NCI-H2227 (cell line): ENCODE results near the gene USP22.

Source experiments
- DNase-seq: peaks from one replicate; lab custom pipeline; 2025; ENCODE audit not compliant: unreplicated experiment; lab: John Stamatoyannopoulos, UW

The USP22 gene

DNA sequence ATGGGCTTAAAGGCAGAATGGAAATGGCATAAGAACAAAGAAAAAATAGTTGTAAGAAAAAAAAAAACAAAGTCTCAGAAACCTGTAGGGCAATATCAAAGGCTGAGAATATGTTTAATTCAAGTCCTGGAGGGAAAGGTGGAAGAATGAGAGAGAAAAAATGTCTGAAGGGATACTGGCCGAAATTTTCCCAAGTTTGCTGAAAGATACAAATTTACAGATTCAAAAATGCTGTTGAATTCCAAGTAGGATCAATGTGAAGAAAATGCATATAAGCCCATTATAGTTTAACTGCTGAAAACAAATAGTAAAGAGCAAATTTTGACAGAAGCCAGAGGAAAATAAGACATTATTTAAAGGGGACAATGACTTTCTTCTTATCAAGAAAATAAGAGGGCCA is 6.6 kb upstream of the USP22 start:
- DNase-seq = no peak

DNA sequence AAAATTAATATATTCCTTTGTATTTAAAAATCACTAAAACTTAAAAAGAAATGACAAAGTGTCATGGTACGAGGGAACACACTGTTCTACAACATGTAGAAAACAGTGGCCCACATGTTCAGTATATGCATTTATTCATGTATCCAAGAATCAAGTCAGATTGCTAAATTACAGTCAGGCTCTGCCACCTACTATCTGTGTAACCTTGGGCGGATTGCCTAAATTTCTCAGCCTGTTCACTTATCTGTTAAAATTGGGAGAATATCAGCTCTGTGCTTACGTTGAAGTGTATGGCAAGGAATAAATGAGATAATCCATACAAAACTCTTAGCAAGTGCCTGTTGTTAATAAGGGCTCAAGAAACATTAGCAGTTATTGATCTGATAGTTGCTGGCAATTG is 3.4 kb upstream of the USP22 start:
- DNase-seq = no peak

DNA sequence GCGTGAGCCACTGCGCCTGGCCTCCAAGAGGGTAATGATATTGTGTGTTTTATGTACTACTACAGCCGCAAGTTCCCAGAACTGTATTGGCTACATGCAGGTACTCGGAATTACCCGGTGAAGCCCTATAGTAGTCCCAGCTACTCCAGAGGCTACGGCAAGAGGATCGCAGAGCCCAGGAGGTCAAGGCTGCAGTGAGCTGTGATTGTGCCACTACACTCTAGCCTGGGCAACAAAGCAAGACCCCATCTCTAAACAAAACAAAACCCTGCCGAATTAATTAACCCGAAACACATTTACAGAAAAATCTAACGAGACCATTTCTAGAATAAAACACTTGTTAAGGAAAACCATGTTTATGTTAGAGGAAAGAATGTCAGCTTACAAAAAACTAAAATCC is 2.2 kb upstream of the USP22 start:
- no peak for DNase-seq

DNA sequence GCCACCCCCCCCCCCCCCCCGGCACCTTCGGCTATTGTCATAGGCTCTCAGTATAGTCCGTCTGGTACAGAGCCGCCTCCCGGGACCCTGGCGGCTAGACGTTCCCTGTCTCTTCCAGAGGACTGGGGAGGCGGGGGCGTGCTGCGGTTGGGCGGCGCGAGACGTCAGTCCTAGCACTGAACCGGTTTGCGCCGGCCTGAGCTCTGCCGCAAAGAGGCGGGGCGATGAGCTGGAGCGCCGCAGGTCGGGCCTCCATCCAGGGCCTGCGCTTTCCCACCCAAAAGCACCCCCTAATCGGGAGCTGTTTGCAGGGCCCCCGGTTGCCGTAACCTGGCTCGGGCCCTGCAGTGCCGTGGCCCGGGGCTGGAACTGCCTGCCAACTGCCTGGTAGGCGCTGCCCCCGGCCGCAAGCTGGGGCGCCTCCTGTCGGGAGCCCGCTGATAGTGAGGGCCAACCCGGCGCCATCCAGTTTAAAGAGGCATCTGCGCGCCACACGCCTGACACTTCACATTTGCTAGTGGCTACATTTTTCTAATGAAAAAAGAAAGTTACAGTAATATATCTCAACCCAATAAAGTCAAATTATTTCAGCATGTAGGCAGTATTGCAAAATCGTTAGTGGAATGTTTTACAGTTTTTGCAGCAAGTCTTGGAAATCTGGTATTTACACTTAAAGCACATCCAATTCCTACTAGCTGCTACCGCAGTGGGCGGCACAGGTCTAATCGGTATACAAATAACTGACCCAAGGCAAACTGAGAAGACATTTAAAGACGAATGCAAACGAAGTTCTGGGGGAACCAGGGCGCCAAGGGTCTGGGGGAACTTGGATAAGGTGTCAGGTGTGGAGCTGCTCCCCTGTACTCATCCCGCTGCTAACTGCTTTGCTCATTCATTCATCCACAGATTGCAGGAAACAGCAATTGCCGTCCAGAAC is 753 bp upstream of the USP22 start:
- DNase-seq = peak; percentile 86

DNA sequence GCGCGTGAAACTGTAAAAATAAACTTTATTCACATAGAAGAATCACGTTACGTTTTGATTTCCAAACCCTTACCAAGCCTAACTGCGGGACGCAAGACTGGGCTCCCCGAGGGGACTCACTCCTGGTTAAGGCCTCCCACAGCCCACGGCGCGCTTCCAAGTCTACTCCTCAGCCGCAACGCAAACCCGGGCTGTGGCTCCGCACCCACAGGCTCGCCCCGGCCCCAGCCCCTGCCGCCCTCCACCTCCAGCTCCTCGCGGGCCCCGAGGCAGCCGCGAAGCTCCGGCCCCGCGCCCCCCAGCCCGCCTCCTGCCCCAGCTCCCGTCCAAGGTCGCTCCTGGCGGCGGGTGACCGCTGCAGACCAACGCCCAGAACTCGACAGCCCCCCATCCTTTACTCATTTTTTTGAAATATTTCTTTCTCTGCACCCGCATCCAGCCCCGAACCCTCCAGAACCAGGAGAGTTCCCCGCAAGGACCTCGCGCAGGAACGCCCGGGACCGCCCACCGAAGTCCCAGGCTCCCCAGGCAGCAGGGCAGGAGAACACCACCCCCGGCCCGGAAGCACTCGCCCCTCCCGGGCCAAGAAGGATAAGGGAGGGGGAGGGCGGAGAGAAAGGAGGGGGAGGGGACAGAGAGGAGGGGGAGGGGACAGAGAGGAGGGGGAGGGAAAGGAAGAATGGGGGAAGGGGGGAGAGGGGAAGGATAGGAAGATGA is 912 bp downstream of the USP22 start:
- DNase-seq = peak; percentile 76

DNA sequence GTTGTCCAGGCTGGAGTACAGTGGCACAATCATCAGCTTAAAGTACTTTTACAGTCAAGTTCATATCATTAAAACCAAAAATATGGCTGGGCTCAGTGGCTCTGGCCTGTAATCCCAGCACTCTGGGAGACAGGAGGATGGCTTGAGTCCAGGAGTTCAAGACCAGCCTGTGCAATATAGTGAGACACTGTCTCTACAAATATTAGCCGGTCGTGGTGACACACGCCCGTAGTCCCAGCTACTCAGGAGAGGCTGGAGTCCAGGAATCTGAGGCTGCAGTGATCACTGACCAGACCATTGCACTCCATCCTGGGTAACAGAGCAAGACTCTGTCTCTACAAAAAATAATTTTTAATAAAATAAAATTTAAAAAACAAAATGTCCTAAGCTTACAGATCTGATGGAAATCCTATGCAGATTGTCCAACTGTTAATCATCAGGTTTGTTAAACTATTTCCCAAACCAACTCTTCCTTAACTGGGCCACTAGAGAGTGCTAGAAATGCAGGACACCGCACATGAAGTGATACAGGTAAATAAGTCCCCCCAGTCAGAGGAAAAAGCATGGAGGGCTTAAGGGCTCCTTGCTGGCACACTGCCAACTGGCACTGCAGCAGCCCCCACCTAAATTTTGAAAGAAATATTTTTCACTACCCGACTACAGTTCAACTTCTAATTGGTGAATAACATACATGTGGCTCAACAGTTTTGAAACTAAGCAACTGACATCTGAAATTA is 2.8 kb downstream of the USP22 start:
- DNase-seq = peak; percentile 54

DNA sequence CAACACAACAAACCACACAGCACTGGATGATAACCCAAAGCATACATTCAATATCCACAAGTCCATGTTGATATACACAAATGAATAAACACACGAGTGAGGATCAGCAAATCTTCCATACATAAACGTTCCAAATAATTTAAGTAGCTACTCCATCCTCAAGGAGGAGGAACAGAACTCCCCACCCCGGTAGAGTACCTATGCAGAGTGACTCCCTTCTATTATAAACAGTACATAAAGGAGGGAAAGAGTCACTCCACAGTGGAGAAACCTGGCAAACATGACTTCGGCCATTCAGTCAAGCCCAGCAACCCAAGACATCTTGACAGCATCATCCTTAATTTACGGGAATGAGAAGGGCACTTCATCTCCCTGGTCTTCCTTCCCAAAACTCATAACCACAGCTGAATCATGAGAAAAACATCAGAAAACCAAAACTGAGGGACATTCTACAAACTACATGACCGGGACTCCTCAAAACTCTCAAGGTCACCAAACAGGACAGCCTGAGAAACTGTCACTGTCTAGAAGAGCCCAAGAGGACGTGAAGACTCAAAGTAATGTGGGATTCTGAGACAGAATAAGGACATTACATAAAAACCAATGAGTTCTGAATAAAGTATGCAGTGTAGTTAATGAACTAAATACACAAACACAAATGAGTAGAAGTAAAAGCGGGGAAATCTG is 5.6 kb downstream of the USP22 start:
- DNase-seq = no peak

DNA sequence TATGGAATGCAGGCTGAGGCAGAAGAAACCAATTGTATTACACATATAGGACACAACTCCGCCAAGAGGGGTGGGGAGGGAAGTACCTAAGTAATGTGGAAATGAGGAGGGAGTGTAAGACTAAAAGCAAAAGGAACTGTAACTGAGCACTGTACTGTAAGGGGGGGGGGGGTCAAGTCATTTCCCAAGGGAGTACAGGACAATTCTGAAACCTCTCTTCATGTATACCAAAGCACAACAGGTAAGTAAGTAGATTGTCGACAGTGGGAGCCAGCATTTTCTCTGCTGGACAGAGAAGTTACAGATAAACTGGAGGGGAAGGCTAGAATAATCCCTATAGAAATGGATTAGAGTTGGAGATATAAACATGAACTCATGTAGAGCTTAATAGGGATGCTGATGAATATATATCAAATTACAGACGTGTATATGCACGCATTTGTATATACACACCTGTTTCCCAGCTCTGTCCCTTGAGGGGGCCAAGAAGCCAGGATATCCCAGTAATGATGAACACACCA is 6.4 kb downstream of the USP22 start:
- DNase-seq = no peak

DNA sequence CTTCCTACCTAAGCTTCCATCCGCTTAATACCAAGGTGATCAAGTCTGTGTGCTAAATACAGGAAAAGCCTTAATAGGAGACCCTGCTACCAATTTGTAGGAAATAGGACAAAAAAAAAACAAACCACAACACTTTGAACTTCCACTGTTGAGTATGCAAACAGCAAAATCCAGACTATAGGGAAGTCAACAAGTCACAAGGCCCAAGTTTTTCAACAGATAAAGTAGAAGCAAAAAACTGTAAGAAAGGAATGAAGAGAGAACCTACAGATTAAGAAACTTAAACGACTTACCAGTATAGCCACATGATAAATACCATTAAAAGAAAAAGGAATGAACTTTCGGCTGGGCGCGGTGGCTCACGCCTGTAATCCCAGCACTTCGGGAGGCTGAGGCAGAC is 7.4 kb downstream of the USP22 start:
- DNase-seq = no peak

DNA sequence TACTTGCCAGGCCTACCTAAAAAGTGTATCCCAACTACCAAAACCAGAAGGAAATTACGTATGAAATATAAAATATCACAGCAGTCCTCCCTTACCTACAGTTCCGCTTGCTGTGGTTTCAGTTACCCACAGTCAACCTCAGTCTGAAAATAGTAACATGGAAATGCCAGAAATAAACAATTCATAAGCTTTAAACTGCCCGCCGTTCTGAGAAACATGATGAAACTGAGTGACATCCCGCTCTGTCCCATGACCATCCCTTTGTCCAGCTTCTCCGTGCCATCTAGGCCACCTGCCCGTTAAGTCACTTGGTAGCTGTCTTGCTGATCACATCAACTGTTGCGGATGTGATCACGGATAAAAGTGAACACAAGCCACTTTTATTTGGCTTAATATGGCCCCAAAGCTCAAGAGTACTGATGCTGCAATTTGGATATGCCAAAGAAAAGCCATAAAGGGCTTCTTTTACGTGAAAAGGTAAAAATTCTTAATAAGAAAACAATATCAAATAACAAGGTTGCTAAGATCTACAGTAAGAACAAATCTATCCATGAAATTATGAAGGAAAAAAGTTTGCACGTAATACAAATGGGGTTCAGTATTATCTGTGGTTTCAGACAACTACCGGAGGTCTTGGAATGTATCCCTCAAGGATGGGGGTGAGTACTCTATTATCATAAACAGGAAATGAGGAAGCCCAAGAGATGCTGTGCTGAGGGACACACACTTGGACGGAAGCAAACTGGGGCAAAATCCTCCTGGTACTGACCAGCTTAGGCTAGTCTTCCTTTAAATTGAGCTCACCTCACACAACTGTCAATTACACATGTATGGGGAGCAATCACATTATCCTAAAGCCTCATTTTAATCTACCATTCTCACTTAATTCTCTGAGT is 8.2 kb downstream of the USP22 start:
- no peak for DNase-seq

DNA sequence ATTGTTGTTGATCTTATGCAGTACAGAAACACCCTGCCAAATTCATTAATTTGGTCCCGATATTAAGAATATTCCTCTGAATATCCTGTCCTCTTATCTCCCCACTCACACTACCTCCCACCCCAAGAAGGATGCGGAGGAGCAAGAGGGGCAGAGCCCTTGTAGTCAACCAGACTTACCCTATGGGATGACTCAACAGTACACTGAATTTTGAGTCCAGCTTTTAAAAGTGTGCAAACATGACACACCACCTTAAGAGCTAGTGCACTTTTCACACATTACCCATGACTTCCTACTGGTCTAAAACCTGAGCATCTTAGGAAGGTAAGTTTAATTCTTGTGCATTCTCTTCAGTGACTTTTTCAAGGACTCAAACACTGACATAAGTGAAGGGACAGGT is 9.5 kb downstream of the USP22 start:
- no peak for DNase-seq

DNA sequence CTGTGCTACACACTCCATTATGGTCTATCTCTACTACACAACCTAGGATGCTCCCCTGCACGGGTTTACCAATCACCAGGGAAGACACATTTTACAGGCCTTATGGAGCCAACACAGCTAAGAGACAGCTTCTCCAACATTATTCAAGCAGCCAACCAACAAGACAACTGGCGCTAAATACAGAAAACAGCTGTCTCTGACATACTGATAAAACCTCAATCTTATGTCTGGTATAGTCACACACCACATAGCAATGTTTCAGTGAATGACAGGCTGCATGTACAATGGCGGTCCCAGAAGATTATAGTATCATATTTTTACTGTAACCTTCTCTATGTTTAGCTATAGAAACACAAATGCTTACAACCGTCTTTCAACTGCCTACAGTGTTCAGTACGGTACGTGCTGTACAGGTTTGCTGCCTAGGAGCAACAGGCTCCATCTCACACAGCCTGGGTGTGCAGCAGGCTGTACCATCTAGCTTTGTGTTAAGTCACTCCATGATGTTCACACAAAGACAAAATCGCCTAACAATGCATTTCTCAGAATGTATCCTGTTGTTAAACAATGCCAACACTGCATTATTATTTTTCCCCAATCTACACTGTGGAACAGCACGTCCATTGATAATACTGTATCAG is 10.9 kb downstream of the USP22 start:
- DNase-seq = no peak

DNA sequence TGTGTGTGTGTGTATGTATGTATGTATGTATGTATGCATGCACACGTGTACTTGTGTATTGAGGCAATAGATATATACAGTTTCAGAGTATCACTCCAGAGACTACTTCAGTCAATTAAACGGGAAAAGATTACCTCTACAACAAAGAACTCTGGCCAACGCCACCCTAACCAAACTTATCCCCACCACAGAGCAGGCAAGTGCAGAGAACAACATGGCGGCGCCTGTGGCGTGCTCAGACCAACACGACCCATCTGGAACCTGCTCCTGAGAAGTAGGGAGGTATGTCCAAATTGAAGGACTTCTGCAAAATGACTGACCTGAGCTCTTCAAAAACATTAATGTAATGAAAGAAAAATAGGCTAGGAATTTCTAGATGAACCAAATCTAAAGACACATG is 12.4 kb downstream of the USP22 start:
- no peak for DNase-seq

DNA sequence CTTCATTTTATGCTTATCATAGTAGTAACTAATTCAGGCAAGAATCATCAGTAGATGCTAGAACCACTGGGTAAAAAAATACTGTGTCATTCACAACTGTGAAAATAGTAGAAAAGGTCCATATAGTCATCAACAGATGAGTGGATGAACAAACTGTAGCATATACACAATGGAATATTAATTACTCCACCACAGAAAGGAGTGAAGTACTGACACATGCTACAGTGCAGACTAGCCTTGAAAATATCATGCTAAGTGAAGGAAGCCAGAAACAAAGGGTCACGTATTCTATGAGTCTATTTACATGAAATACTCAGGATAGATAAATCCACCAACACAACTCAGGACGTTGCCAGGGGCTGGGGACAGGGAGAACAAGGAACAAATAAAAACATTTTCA is 13.3 kb downstream of the USP22 start:
- no peak for DNase-seq

DNA sequence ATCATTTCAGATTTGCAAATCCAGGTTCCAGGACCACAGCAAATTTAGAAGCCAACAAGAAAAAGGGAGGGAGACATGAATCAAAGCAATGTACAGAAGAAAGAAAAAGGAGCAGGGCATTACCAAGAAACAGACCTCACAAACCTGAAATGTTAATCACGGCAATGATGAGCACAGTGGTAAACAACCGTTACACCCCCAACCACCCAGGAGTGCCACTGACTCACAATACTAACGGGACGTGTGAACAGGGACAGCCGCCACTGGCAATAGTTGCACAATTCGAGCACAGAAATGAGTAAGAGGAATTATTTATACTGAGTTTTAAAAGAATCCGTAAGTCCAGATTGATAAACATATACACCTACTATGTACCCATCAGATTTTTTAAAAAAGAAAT is 13.8 kb downstream of the USP22 start:
- DNase-seq = no peak

DNA sequence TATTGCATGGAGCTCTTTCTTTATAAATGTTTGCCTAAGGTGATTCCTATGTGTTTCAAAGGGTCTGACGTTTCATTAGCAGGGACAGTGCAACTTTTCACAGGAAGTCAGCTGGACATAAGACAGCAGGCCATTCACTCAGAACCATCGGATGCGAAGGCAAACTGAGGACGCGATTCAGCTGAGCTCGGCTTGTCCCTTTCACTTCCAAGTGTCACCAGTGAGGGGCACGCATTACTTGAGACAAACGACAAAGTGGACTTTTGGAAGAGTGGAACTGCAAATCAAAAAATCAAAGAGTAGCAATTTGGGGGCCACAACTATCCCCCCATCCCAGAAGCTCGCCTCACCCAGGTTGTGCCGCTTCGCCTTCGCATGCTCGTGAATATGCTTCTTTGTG is 14.6 kb downstream of the USP22 start:
- no peak for DNase-seq

DNA sequence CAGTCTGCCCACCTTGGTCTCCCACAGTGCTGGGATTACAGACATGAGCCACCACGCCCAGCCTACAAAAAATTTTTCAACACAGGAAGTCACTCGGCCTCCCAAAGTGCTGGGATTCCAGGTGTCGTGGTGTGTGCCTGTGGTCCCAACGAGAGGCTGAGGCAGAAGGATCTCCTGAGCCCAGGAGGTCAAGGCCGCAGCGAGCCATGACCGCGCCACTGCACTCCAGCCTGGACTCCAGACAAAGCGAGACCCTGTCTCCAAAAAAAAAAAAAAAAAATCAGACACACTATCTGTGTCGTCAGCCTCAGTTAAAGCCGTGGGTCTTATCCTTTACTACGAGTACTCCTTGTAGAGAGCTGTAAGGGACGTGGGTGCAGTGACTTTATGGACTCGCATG is 15.8 kb downstream of the USP22 start:
- DNase-seq = no peak

DNA sequence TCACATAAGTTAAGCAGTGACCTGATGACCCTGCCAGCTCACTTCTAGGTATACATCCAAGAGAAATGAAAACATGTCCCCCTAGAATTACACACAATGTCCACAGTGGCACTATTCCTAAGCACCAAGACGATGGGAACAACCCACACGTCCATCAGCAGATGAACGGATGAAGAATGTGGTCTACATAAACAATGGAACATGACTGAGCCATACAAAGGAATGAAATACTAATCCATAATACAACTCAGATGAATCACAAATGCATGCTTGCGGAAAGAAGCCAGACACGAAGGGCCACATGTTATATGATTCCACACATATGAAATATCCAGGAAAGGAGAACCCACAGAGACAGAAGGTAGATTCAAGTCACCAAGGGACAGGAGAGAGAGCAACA is 17.4 kb downstream of the USP22 start:
- no peak for DNase-seq

DNA sequence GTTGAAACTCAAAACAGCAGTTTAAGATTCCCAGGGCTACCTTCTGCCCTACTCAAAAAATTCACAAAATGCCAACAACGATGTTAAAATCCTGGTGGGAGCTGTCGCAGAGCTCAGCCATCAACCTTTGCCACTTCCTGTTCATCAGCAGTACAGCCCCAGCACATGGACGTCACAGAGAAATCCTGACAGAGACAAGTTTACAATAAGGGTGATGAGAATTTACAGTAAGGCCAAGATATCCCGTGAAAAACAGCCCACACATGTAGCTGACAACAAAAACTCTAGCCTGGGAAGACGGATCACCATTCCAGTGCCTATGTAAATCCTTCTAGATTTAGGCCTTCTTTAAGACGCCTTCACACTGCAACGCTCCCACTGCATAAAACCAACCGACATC is 18.8 kb downstream of the USP22 start:
- DNase-seq = no peak
